Mesothelial cell of epicardium (in vitro differentiated cells): Measurements from ENCODE around the gene TUBA4B. TPM values are rescaled to one million over a fixed set of nuclear protein-coding genes. Genes with fewer than 3 reads are reported as not detected.
"Not testable (repeated sequence)": the region's sequence is repeated elsewhere in the genome, so short reads cannot be mapped to it uniquely, and the experiment has no call there.

Experiments
- DNase-seq, 2 experiments: peaks; one replicate each; pipeline ENCODE4 v3.0.0; 2021; ENCODE audit warnings: low spot score in 2 of 2; ENCODE audit not compliant: unreplicated experiment in 2 of 2
- H3K27ac Mint-ChIP-seq: 2 replicates; pipeline ENCODE4 v1.8.0; 2021; ENCODE audit warnings: mixed read lengths
- H3K27me3 Mint-ChIP-seq: 2 replicates; pipeline ENCODE4 v1.8.0; 2021; ENCODE audit warnings: low read depth, mixed read lengths
- H3K36me3 Mint-ChIP-seq: 2 replicates; pipeline ENCODE4 v1.8.0; 2021; ENCODE audit warnings: mixed read lengths
- H3K4me1 Mint-ChIP-seq: 2 replicates; pipeline ENCODE4 v1.8.0; 2021; ENCODE audit warnings: mixed read lengths
- H3K4me3 Mint-ChIP-seq: 2 replicates; pipeline ENCODE4 v1.8.0; 2021; ENCODE audit warnings: mild to moderate bottlenecking, moderate library complexity, mixed read lengths
- H3K9me3 Mint-ChIP-seq: 2 replicates; pipeline ENCODE4 v1.8.0; 2021; ENCODE audit warnings: mixed read lengths
- total RNA-seq: library from RNA; stranded (reverse); gene quantifications from 3 replicates; pipeline ENCODE4 v1.2.1, GENCODE V29; 2021
- TF ChIP-seq, protein P1 (sequence below): fragments of 200-600 bp; sonication (generic); IDR thresholded peaks from one replicate; pipeline ENCODE4 v1.5.0; 2021; ENCODE audit warnings: antibody characterized with exemption; ENCODE audit not compliant: unreplicated experiment

The TUBA4B gene
- total RNA-seq, 1 donor from 2014 or later = not detected

DNA sequence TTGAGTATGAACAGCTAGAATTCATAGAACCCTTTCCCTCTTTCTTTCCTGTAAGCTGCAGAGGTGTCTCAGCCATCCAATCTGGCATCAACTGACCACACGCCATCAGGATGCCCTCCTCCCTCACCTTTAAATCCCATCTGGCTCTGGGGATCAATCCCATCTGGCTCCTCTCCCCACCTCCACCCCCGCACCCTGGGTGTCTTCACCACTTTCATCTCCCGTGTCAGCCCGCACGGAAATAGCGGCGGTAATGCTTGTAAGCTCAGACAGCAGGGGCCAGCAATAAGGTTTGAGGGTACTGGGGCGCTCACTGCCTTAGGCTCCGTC is 508 bp upstream of the TUBA4B start:
- no peak for DNase-seq
- Mint-ChIP-seq H3K9me3 (no peaks in the 10 kb centered on the region), H3K27ac (no peak overlapping the region), H3K4me3 (no peak overlapping the region), H3K4me1 (peaks cover 28% of the 10 kb centered on the region), H3K36me3 (no peaks in the 10 kb centered on the region), H3K27me3 (peaks cover 66% of the 10 kb centered on the region)
- TF ChIP-seq, protein P1, sequence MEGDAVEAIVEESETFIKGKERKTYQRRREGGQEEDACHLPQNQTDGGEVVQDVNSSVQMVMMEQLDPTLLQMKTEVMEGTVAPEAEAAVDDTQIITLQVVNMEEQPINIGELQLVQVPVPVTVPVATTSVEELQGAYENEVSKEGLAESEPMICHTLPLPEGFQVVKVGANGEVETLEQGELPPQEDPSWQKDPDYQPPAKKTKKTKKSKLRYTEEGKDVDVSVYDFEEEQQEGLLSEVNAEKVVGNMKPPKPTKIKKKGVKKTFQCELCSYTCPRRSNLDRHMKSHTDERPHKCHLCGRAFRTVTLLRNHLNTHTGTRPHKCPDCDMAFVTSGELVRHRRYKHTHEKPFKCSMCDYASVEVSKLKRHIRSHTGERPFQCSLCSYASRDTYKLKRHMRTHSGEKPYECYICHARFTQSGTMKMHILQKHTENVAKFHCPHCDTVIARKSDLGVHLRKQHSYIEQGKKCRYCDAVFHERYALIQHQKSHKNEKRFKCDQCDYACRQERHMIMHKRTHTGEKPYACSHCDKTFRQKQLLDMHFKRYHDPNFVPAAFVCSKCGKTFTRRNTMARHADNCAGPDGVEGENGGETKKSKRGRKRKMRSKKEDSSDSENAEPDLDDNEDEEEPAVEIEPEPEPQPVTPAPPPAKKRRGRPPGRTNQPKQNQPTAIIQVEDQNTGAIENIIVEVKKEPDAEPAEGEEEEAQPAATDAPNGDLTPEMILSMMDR = no peak

DNA sequence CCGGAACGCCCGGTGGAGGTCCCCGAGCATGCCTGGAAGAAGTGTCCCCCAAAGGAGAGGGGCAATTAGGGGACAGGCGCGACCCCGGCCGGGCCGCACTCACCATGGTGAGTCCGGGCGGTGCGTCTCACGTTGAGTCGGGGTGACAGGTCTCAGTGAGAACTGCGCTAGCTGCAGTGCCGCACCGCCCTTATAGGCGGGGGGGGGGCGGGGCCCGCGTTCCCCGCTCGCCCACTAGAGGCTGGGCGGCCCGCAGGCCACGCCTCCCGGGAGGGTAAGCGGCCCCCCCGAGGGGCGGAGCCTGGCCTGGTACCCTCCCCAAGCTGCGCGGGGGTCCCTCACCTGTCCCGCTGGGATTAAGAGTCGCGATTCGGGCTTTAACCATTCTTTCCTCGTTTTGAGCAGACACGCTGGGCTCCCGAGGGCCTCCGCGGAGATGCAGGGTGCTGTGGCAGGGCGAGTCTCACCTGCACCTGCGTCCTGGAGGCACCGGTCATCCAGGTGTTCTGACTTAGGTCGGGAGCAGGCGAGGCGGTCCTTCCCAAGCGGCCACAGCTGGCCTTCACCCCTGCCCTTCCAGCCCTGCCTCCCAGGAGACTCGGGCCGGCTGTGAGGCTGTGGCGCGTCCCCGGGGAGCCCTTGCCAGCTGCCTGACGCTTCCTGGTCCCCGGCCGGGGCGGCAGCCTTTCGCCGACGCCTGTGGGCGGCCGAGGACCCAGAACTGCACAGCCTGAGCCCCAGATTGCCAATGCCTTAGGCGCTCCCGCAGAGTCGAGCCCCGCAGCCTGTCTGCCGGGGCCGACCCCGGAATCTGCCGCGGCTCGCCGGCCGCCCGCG is 928 bp downstream of the TUBA4B start, which contains the start of gene TUBA4A:
Gene TUBA4A, minus strand, starts transcription at position 166 of the 837 bp plus-strand sequence. Its CDS starts 60 bp downstream, at position 106.
- Mint-ChIP-seq H3K27me3 (peaks cover 75% of the 10 kb centered on the region), H3K4me1 (peaks cover 25% of the 10 kb centered on the region), H3K36me3 (no peaks in the 10 kb centered on the region), H3K9me3 (no peaks in the 10 kb centered on the region), H3K4me3 (peak within 1 kb of the TSS; percentile 57), H3K27ac (no peak within 1 kb of the TSS)
- TF ChIP-seq, protein P1 = no peak
- DNase-seq = peak in 1 of 2 experiments; percentile 58

DNA sequence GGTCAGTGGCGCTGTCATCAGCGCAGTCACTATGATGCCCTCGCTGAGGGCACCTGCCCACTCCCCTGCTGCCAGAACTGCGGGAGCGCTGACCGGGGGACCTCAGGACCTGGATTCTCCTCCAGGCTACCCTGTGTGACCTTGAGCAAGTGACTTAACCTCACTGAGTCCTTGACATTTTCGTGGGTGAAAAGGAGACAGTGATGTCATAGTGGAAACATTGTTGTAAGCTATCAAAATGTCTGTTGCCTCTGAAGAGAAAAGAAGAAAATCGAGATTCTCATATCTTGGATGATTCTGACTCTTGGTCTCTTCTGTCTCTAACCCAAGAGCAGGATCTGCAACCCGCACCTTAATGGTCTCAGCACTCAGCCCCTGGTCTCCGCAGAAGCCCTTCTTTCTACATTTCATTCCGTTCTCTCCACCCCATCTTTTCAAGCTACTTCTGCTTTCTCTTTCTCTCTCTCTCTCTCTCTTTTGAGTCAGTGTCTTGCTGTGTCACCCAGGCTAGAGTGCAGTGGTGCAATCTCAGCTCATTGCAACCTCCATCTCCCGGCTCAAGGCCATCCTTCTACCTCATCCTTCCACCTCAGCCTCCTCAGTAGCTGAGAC is 1.7 kb downstream of the TUBA4B start:
- Mint-ChIP-seq H3K4me3 (peak overlapping the region; percentile 50), H3K36me3 (no peaks in the 10 kb centered on the region), H3K27me3 (peaks cover 80% of the 10 kb centered on the region), H3K27ac (no peak overlapping the region), H3K9me3 (no peaks in the 10 kb centered on the region), H3K4me1 (peaks cover 17% of the 10 kb centered on the region)
- no peak for DNase-seq
- TF ChIP-seq, protein P1 = no peak

DNA sequence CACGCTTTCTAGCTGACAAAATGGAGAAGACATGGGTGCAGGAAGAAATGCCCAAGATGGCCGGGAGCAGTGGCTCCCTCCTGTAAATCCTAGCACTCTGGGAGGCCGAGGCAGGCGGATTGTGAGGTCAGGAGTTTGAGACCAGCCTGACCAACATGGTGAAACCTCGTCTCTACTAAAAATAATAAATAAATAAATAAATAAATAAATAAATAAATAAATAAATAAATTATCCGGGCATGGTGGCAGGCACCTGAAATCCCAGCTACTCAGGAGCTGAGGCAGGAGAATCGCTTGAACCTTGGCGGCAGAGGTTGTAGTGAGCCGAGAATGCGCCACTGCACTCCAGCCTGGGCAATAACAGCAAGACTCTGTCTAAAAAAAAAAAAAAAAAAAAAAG is 5.9 kb downstream of the TUBA4B start:
- peaks cover 72% of the 10 kb centered on the region for H3K27me3 Mint-ChIP-seq

DNA sequence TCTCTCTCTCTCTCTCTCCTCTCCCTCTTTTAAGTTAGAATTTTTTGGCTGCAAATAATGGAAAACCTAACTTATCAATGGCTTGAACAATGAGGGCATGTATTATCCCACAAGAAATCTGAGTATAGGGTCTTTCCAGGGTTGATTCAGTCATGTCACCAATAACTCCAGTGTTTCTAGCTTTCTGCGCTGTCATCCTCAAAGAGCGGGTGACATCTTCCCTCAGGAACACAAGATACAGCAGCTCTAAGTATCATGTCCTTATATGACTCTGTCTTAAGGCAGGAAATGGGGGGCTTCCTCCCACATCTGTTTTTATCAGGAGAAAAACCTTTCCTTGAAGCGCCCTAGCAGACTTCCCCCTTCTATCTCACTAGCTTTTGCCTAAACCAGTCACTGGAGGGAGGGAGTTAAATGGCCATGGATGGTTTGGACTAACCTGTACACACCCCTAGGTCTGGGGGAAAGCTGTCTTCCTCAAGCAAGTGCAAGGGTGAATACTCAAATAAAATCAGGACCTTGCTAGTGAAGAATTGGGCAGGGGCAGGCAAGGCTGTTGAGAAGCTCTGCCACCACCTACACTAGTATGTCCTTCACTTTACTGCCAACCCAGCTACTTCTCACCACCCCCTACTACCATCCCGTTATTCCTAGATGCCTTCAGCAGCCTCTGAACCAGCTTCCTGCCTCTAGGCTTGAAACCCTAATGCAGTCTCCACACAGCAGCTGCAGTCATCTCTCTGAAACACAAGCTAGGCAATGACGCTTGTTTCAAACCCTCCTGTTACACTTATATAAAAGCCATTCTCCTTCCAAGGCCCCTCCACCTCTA is 8.2 kb downstream of the TUBA4B start:
- Mint-ChIP-seq H3K4me1 (no peaks in the 10 kb centered on the region), H3K27me3 (peaks cover 51% of the 10 kb centered on the region), H3K9me3 (no peaks in the 10 kb centered on the region), H3K4me3 (no peak overlapping the region), H3K27ac (no peak overlapping the region), H3K36me3 (no peaks in the 10 kb centered on the region)
- no peak for DNase-seq
- TF ChIP-seq, protein P1 = no peak

More for the DNA sequence above, 5.9 kb downstream of the TUBA4B start:
- not testable (repeated sequence) for H3K4me1 Mint-ChIP-seq, H3K36me3 Mint-ChIP-seq, DNase-seq, H3K9me3 Mint-ChIP-seq, H3K27ac Mint-ChIP-seq, H3K4me3 Mint-ChIP-seq

DNA sequence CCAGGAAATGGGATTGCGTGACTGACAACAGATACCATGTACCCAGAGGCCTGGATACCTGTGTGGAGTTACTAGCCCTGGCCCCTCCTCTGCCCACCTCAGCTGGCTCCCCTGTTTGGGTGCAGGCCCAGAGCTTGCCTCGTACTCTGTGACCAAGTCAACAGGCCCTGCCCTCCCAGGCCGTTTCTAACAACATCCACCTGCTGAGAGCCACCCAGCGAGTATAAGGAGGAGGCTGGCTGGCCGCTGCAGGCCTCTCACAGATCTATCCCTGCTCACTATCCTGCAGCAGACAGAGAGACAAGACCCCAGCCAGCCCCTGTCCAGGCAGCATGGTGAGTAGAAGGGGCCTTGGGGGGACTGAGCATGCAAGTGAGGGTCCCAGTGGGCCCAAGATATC is 13.2 kb downstream of the TUBA4B start:
- DNase-seq = no peak
- Mint-ChIP-seq H3K4me1 (peaks cover 6% of the 10 kb centered on the region), H3K27me3 (peaks cover 26% of the 10 kb centered on the region)

More for the DNA sequence above, 13.2 kb downstream of the TUBA4B start:
- Mint-ChIP-seq H3K9me3 (no peaks in the 10 kb centered on the region), H3K4me3 (no peak overlapping the region), H3K36me3 (no peaks in the 10 kb centered on the region), H3K27ac (no peak overlapping the region)
- TF ChIP-seq, protein P1 = no peak
